ENCODE results near the gene MFAP5. TPM values are rescaled to one million over a fixed set of nuclear protein-coding genes. Genes with fewer than 3 reads are reported as not detected.
"Not testable (repeated sequence)": the region's sequence is repeated elsewhere in the genome, so short reads cannot be mapped to it uniquely, and the experiment has no call there.

MFAP5 gene
- total RNA-seq, 2 donors from 2014 or later = not detected

DNA sequence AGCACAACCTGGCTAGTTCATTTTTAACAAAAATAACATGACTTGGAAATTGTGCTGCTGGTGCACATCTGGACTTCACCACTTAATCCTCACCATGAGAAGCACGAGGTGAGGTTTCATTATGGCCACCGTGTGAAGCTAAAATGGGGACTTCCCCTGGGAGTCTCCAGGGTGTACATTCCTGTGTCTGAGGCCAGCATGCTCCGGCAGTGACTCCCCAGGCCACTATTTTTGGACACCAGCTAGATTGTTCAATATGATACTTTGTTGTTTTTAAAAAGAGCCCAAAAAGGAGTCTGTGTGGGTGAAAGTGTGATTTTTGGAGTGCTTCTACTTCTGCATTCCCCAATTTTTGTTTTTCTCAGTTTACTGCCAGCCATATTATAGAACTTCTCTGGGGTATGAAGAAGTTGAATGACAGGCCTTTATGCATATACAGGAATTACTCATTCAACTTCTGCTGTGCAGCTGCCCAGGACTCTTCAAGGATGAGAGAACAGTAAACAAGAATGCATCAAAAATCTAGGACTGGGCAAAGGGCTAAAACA is 33.1 kb downstream of the MFAP5 start:
- H3K36me3 Mint-ChIP-seq (ENCODE audit: low read depth) = no peaks in the 10 kb centered on the region
- no peak overlapping the region for H3K27ac Mint-ChIP-seq
- H3K4me3 Mint-ChIP-seq = no peak overlapping the region
- no peaks in the 10 kb centered on the region for H3K9me3 Mint-ChIP-seq
- no peaks in the 10 kb centered on the region for H3K4me1 Mint-ChIP-seq
- ATAC-seq (replicated peaks) = peak; percentile 23
- H3K27me3 Mint-ChIP-seq = peaks cover 9% of the 10 kb centered on the region

- Mint-ChIP-seq H3K27ac (no peak overlapping the region), H3K9me3 (no peaks in the 10 kb centered on the region), H3K36me3 (ENCODE audit: low read depth) (no peaks in the 10 kb centered on the region), H3K27me3 (peaks cover 6% of the 10 kb centered on the region), H3K4me1 (no peaks in the 10 kb centered on the region), H3K4me3 (no peak overlapping the region)
- no peak for ATAC-seq (replicated peaks)
These were observed 33.9 kb downstream of the MFAP5 start for GRCh38 chr12:8628731-8629130.

- not testable (repeated sequence) for H3K36me3 Mint-ChIP-seq (ENCODE audit: low read depth); ATAC-seq (replicated peaks); H3K4me1 Mint-ChIP-seq; H3K27ac Mint-ChIP-seq; H3K4me3 Mint-ChIP-seq; H3K27me3 Mint-ChIP-seq; H3K9me3 Mint-ChIP-seq
These were observed 37.9 kb downstream of the MFAP5 start for GRCh38 chr12:8624750-8625149.

DNA sequence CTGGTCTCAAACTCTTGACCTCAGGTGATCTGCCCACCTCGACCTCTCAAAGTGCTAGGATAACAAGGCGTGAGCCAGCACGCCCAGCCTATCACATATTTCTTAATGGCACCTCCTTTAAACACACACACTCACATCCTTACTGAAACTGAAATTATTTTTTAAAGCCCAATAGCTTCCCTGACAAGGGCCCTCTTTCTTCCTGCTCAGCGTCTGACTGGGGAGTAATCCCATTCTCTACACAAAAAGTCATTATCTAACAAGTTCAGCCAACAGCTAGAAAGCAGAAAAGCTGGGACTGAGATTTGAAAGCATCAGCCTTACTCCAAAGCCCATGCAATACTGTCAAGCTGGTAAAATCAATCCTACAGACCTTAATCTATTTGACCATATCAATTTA is 40.0 kb downstream of the MFAP5 start:
- Mint-ChIP-seq H3K4me1 (no peaks in the 10 kb centered on the region), H3K36me3 (ENCODE audit: low read depth) (no peaks in the 10 kb centered on the region), H3K27me3 (no peaks in the 10 kb centered on the region), H3K9me3 (no peaks in the 10 kb centered on the region), H3K4me3 (no peak overlapping the region), H3K27ac (no peak overlapping the region)
- no peak for ATAC-seq (replicated peaks)

- Mint-ChIP-seq H3K27me3 (no peaks in the 10 kb centered on the region), H3K4me1 (no peaks in the 10 kb centered on the region), H3K36me3 (ENCODE audit: low read depth) (no peaks in the 10 kb centered on the region), H3K27ac (no peak overlapping the region), H3K9me3 (no peaks in the 10 kb centered on the region), H3K4me3 (no peak overlapping the region)
- ATAC-seq (replicated peaks) = no peak
These were observed 47.4 kb downstream of the MFAP5 start for GRCh38 chr12:8615206-8615605.

DNA sequence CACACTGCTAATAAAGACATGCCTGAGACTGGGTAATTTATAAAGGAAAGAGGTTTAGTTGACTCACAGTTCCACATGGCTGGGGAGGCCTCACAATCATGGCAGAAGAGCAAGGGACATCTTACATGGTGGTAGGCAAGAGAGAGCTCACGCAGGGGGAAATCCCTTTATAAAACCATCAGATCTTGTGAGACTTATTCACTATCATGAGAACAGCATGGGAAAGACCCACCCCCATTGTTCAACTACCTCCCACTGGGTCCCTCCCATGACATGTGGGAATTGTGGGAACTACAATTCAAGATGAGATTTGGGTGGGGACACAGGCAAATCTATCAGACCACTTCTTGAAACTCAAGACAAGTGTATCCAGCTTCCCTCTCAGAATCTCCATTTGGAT is 48.7 kb downstream of the MFAP5 start:
- H3K4me1 Mint-ChIP-seq; H3K9me3 Mint-ChIP-seq; H3K4me3 Mint-ChIP-seq; ATAC-seq (replicated peaks); H3K27me3 Mint-ChIP-seq; H3K27ac Mint-ChIP-seq; H3K36me3 Mint-ChIP-seq (ENCODE audit: low read depth): not testable (repeated sequence)

- Mint-ChIP-seq H3K27ac (no peak within 1 kb of the TSS), H3K36me3 (ENCODE audit: low read depth) (no peaks in the 10 kb centered on the region), H3K4me3 (no peak within 1 kb of the TSS), H3K9me3 (no peaks in the 10 kb centered on the region), H3K27me3 (no peaks in the 10 kb centered on the region), H3K4me1 (peaks cover 9% of the 10 kb centered on the region)
- no peak for ATAC-seq (replicated peaks)
These were observed 50.0 kb downstream of the MFAP5 start, which contains the start of gene AICDA for GRCh38 chr12:8612629-8613028. Gene AICDA (minus strand): TSS chr12:8612859. CDS start chr12:8612767, 92 bp downstream.

GRCh38 chr12:8609061-8609570 is 53.5 kb downstream of the MFAP5 start:
- no peak for ATAC-seq (replicated peaks)
- no peaks in the 10 kb centered on the region for H3K9me3 Mint-ChIP-seq
- peaks cover 9% of the 10 kb centered on the region for H3K4me1 Mint-ChIP-seq
- H3K27ac Mint-ChIP-seq = no peak overlapping the region
- peaks cover 2% of the 10 kb centered on the region for H3K27me3 Mint-ChIP-seq
- H3K36me3 Mint-ChIP-seq (ENCODE audit: low read depth) = no peaks in the 10 kb centered on the region
- H3K4me3 Mint-ChIP-seq = peak overlapping the region; percentile 3

GRCh38 chr12:8606890-8607289 is 55.7 kb downstream of the MFAP5 start:
- Mint-ChIP-seq H3K4me3 (no peak overlapping the region), H3K9me3 (no peaks in the 10 kb centered on the region), H3K27ac (no peak overlapping the region), H3K4me1 (peaks cover 9% of the 10 kb centered on the region), H3K36me3 (ENCODE audit: low read depth) (no peaks in the 10 kb centered on the region), H3K27me3 (peaks cover 13% of the 10 kb centered on the region)
- no peak for ATAC-seq (replicated peaks)

- Mint-ChIP-seq H3K27ac (no peak overlapping the region), H3K9me3 (no peaks in the 10 kb centered on the region), H3K4me1 (peaks cover 9% of the 10 kb centered on the region), H3K4me3 (no peak overlapping the region), H3K27me3 (peaks cover 13% of the 10 kb centered on the region), H3K36me3 (ENCODE audit: low read depth) (no peaks in the 10 kb centered on the region)
- ATAC-seq (replicated peaks) = no peak
These were observed 57.6 kb downstream of the MFAP5 start for GRCh38 chr12:8605057-8605456.

DNA sequence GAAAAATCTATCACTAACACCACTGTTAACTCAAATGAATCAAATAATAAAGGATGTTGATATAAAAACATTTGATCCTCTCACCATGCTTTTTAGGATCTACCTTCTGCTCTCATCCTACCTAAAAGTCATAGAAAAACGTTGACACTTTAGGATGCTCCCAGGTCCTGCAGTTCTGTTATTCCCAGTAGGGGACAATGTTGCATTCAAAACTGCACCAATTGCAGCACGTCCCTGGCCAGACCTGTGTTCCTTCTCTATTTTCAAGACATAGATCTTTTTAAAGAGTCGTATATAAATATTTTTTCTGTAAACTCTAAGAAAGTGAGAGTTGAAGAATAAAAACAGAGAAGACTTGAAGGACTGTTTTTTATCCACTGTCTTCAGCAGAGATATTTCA is 58.8 kb downstream of the MFAP5 start:
- H3K9me3 Mint-ChIP-seq = no peaks in the 10 kb centered on the region
- H3K27ac Mint-ChIP-seq = no peak overlapping the region
- peaks cover 2% of the 10 kb centered on the region for H3K4me1 Mint-ChIP-seq
- H3K36me3 Mint-ChIP-seq (ENCODE audit: low read depth) = no peaks in the 10 kb centered on the region
- H3K4me3 Mint-ChIP-seq = no peak overlapping the region
- ATAC-seq (replicated peaks) = no peak
- H3K27me3 Mint-ChIP-seq = peaks cover 13% of the 10 kb centered on the region

DNA sequence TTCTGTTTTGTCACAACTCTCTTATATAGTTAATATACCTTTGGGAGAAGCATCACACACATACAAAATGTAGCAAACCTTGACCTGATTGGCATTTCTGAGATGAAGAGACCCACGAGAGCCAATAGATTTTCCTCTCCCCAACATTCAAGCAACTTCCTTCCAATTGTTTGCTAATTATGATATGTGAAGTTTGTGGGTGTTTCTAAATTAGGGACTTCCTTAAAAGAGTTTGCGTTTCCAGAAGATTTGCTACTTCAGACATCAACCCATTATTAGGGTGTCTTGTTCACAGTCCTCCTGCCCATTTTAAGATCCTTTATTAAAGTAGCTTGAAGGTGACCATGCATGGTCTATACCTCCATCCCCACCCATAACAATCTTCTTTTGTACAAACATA is 59.3 kb downstream of the MFAP5 start:
- no peak for ATAC-seq (replicated peaks)
- Mint-ChIP-seq H3K27me3 (peaks cover 13% of the 10 kb centered on the region), H3K4me1 (no peaks in the 10 kb centered on the region), H3K36me3 (ENCODE audit: low read depth) (no peaks in the 10 kb centered on the region), H3K27ac (no peak overlapping the region), H3K9me3 (no peaks in the 10 kb centered on the region), H3K4me3 (no peak overlapping the region)

DNA sequence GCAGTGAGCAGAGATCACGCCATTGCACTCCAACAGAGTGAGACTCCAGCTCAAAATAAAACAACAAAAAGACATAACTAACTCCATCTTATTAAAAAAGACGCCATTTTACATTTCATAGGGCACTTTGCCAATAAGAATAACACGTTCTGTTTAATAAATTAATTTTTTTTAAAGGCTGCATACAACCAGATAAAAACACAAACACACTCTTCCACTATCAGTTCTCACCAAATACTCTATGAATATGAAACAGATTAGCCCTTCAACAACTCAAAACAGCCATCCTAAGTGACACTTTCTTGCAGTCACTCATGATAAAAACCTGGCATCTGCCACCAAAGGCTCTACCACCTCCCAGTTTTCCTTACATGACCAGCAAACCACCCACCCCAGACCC is 66.1 kb downstream of the MFAP5 start:
- H3K4me3 Mint-ChIP-seq = no peak overlapping the region
- no peaks in the 10 kb centered on the region for H3K27me3 Mint-ChIP-seq
- no peaks in the 10 kb centered on the region for H3K36me3 Mint-ChIP-seq (ENCODE audit: low read depth)
- no peaks in the 10 kb centered on the region for H3K4me1 Mint-ChIP-seq
- H3K27ac Mint-ChIP-seq = no peak overlapping the region
- ATAC-seq (replicated peaks) = no peak
- H3K9me3 Mint-ChIP-seq = no peaks in the 10 kb centered on the region

Measured in activated T-helper 17 cell treated with anti-CD3 and anti-CD28 coated beads, Interleukin-2, amount 50 U/mL, for 72 hours (primary cell).